HG03354 (cell line): ENCODE results near the gene MYZAP.

Experiments used
- ATAC-seq: cut with Tn5 transposase; IDR thresholded peaks from one replicate; pipeline ENCODE4 v1.9.1; 2021; ENCODE audit warnings: mild to moderate bottlenecking; ENCODE audit not compliant: unreplicated experiment, poor library complexity, severe bottlenecking

MYZAP gene

DNA sequence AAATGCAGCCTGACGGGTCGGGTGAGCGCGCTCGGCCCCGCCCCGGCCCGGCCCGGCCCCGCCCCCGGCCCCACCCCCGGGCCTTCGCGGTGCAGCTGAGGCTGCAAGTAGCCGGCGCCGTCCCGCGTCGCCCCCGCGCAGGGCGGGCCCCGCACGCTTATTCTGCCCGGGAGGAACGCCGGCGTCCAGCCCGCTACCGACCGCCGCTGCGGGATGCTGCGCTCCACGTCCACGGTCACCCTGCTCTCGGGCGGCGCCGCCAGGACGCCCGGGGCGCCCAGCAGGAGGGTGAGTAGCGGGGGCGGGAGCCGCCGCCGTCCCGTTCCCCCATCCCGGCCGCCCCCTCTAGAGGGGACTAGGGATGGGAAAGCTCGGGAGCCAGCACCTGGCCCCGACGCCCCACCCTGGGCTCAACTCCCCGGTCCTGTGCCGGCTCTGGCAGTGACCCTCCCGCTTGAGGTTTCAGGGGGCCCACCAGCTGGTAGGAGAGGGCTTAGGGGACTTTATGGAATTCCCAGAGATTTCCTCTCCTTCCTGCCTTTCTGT is at the start of gene MYZAP:
Gene MYZAP, plus strand, starts transcription at position 83 of the 546 bp plus-strand sequence. Its CDS starts 131 bp downstream, at position 214.
- ATAC-seq = no peak

GRCh38 chr15:57542505-57542817 is 49.2 kb upstream of the MYZAP start:
- no peak for ATAC-seq

GRCh38 chr15:57544848-57545480 is 46.7 kb upstream of the MYZAP start:
- no peak for ATAC-seq

GRCh38 chr15:57545995-57546394 is 45.7 kb upstream of the MYZAP start:
- no peak for ATAC-seq

- ATAC-seq = no peak
These were observed 44.4 kb upstream of the MYZAP start for GRCh38 chr15:57547243-57547755.

DNA sequence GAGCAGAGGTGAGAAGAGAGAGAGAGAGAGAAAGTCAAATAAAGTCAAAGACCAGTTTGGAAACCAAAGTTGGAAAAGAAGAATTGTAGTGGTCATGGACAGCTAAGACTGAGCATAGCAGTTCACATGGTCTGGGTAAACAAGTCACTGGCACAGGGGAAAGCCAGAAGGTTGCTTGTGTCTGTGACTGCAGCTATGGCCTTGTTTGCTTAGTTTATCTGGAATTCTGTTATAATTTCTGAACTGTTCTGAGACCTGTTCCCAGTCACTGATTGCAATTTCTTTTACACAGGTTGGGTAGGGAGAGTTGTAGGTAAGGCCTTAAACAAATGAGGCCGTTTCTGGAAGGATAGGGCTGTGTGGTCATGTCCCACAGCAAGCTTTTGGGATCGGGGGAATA is 43.4 kb upstream of the MYZAP start:
- no peak for ATAC-seq

- ATAC-seq = no peak
These were observed 42.9 kb upstream of the MYZAP start for GRCh38 chr15:57548835-57549234.

DNA sequence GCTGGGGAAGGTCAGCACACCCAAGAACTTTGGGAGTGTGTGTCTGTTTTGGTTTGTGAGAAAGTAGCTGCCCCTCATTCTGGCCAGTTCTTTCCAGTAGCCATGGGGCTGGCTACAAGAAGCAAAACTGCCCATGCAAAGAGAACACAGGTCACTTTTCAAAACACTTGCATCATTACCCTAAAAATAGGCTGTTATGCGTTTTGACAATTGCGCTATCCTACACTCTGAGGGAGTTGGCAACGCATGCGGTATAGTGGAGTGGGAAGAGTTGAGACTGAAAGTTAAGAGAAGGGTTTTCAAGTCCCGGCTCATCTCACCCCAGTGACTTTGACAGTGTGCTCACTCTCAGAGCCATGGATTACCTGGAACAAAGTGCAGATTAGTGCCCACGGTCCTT is 41.8 kb upstream of the MYZAP start:
- no peak for ATAC-seq

DNA sequence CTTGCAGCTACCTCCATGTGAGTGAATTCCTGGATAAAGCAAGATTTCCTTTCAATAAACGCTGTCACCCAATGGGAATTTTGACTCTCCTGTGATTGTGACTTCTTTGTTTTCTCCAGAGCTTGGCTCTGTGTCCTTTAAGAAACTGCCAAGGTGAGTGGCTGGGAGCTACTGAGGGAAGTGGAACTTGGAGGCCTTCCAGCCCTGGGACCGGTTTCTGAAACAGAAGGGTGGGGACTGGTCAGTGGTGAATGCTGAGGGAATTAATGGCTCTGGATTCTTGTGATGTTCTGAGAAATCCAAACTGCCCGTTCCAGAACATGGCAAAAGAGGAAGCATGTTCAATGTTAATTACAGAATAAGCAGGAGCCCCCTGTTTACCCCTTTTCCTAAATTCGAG is 41.1 kb upstream of the MYZAP start:
- ATAC-seq = no peak

DNA sequence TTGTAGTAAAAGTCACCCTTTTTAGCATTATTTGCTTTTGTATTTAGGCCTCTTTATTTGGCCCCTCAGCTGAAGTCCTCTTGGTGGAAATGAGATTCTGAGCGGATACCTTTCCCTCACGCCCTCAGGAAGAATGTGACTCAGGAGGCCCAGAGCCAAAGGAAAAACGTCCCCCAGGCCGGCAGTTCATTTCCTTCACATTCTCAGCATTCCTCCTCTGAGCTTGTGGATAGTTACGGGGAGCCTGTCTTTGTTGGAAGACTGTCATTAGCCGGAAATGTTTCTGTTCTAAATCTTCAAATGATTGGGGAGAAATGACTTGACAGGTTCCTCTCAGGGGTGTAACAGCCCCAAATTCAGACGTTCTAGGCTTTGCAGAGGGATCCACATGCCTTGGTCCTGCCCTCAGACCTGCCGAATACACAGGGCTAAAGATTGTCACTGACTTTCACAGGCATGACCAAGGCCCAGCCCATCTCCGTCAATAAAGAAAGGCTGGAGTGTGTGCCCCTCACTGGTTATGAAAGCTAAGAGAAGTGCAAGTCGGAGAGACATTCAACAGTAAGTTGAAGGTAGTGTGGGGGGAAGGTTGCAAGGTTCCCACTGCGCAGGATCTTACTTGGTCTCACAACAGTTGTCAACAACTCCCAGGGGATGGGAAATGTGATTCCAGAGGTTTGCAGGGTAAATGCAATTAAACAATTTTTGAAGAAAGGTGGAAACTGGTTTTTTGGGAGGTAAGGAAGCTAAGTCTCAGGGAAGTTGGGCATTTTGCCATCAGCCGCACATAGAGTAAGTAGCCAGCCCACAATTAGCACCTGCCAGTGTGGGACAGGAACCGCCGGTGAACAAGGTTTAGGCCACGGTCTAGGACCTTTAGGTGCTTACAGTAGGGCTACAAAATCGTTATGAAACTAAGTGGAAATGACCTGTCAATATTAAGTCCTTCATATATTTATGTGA is 39.7 kb upstream of the MYZAP start:
- no peak for ATAC-seq

GRCh38 chr15:57552678-57553334 is 38.9 kb upstream of the MYZAP start:
- ATAC-seq = no peak

GRCh38 chr15:57553526-57553925 is 38.2 kb upstream of the MYZAP start:
- no peak for ATAC-seq

DNA sequence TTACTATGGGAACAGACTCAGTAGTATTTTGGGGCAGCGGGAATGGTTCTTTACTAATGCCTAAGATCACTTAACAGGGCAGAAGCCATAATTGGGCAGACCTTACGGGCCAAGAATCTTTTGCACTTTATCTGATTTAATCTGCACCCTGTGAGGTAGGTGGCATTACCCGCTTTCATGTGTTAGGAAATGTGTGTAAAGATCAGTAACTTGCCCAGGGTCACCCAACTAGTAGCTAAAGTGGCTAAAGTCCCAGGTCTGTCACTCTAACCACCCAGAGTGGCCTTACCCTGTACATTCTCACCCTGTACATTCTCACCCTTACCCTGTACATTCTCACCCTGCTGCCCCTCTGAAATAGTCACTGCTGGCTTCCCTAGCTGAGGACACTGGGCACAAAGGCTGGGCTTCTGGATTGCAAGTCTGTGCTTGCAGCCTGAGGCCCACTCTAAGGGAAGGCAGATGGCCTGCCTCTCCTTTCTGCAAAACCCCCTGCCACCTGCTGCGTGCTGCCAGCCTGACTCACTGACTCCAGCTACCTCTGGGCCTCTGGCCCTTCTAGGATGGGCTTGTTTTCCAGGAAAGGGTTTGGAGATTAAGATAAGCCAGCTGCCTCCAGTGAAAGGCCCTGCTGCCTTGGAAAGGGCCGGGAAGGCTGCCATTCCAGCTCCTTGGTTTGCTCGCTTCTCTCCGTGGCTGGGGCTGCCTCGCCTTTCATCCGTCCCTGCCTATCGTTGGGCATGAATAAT is 37.5 kb upstream of the MYZAP start:
- ATAC-seq = no peak

DNA sequence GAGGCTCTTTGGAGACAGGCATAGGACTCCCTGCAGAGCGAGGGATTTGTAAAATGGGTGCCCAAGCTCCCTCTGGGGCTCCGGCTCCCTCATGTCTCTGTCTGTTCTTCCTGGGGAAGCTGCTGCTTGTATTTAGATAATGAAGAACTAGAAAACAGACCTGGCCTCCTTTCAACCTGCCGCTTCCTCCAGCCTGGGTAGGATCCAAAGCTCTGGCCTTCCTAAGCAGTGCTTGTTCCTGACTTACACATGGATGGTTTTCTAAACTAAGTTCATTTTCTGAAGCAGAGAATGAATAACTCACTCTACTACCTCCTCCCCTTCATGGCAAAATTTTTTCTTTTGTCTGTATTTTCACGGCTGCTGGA is 36.9 kb upstream of the MYZAP start:
- no peak for ATAC-seq

DNA sequence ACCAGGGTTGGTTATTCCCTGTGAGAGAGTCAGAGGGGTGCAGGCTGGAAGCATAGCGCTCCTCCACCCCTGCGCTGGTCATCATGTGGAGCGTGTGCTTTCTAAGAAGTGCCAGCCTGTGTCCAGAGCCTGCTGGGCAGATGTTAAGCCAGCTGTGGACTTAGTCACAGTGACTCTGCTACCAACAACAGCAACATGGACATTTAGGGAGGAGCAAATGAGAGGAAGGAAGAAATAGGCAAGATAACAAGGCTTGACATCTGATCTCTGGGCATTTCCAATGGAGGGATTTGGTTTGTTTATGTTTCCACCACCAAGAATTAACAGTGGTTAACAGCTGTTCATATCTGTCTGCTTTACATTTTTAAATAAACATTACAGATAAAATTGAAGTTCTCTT is 36.4 kb upstream of the MYZAP start:
- ATAC-seq = no peak

DNA sequence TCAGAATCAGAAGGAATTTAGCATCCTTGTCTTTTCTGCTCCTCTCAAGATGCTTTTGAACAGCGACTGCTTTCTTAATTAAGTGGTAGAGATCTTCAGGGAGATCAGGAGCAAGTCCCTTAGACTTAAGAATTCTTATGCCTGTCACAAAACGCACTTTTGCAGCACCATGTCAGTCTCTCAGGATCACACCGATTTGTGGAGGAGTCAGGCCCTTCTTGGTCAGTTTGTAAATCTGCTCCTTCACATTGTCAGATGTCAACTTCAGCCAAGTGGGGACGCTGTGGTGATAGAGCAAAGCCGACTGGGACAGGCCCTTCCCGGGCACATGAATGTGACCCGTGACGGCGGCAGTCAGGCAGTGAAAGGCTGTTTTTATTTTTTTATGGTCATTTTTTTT is 35.7 kb upstream of the MYZAP start:
- no peak for ATAC-seq

- no peak for ATAC-seq
These were observed 34.4 kb upstream of the MYZAP start for GRCh38 chr15:57557267-57557666.

GRCh38 chr15:57557810-57558209 is 33.9 kb upstream of the MYZAP start:
- ATAC-seq = no peak

GRCh38 chr15:57559875-57560274 is 31.8 kb upstream of the MYZAP start:
- peak; percentile 45 for ATAC-seq
